GM18873 (cell line): ENCODE results near the gene LRRC55.

Experiments
- ATAC-seq: cut with Tn5 transposase; IDR thresholded peaks from one replicate; pipeline ENCODE4 v1.9.1; 2021; ENCODE audit warnings: mild to moderate bottlenecking, moderate library complexity, moderate number of reproducible peaks; ENCODE audit not compliant: unreplicated experiment, low FRiP score

The LRRC55 gene

GRCh38 chr11:57230791-57231538 is 49.2 kb downstream of the LRRC55 start:
- no peak for ATAC-seq

GRCh38 chr11:57231539-57232253 is 49.9 kb downstream of the LRRC55 start:
- no peak for ATAC-seq

GRCh38 chr11:57233702-57234101 is 51.9 kb downstream of the LRRC55 start:
- no peak for ATAC-seq

GRCh38 chr11:57235761-57236703 is 54.3 kb downstream of the LRRC55 start:
- no peak for ATAC-seq

- no peak for ATAC-seq
These were observed 55.5 kb downstream of the LRRC55 start, which contains the start of gene APLNR for GRCh38 chr11:57237204-57237681. Gene APLNR, minus strand, starts transcription at chr11:57237250. Its CDS starts 246 bp downstream, at chr11:57237004.

GRCh38 chr11:57239348-57239747 is 57.6 kb downstream of the LRRC55 start:
- ATAC-seq = no peak

GRCh38 chr11:57240007-57240406 is 58.3 kb downstream of the LRRC55 start:
- no peak for ATAC-seq

- ATAC-seq = no peak
These were observed 59.0 kb downstream of the LRRC55 start for GRCh38 chr11:57240757-57241156.
